HL-60 (cell line): Measurements from ENCODE around the gene DENND1A.

Source experiments
- DNase-seq, 2 experiments: peaks; one replicate each; pipeline ENCODE4 v3.0.0-alpha.2; 2010 to 2020; ENCODE audit warnings: low read depth in 1 of 2, low spot score in 1 of 2
- H3K27ac ChIP-seq: fragments of 250-450 bp; sonication (Bioruptor Pico); replicated peaks from 2 replicates; pipeline ENCODE4 v1.5.1; 2020; ENCODE audit warnings: mild to moderate bottlenecking, moderate library complexity
- H3K27me3 ChIP-seq: fragments of 250-450 bp; sonication (Bioruptor Pico); 2 replicates; pipeline ENCODE4 v1.5.1; 2021; ENCODE audit warnings: mild to moderate bottlenecking, moderate library complexity; ENCODE audit not compliant: insufficient read depth, poor library complexity, severe bottlenecking
- H3K4me3 ChIP-seq: replicated peaks from 2 replicates; pipeline ENCODE4 v1.5.1; 2011; ENCODE audit warnings: mild to moderate bottlenecking, control low read depth, low read length; ENCODE audit not compliant: insufficient read depth
- GABPA ChIP-seq: IDR thresholded peaks from 2 replicates; pipeline ENCODE4 v1.6.1; 2012; ENCODE audit warnings: low read depth
- POLR2AphosphoS5 ChIP-seq: IDR thresholded peaks from 2 replicates; pipeline ENCODE4 v1.6.1; 2012; ENCODE audit warnings: low read depth
- REST ChIP-seq: IDR thresholded peaks from 2 replicates; pipeline ENCODE4 v1.6.1; 2012; ENCODE audit warnings: low read depth; ENCODE audit not compliant: insufficient replicate concordance
- SPI1 ChIP-seq: IDR thresholded peaks from 2 replicates; pipeline ENCODE4 v1.6.1; 2012; ENCODE audit warnings: low read depth, mild to moderate bottlenecking, borderline replicate concordance
- TF ChIP-seq, protein P1 (sequence below): IDR thresholded peaks from one replicate; pipeline ENCODE4 v1.5.1; 2011; ENCODE audit warnings: low read length, control low read depth, inconsistent platforms; ENCODE audit not compliant: insufficient read depth

The DENND1A gene

GRCh38 chr9:123679330-123679987 lies 250.5 kb downstream of the DENND1A start:
- H3K27me3 ChIP-seq, result no peaks in the 10 kb centered on the region
- peak in 1 of 2 experiments; percentile 9 for DNase-seq
- TF ChIP-seq REST (no peak), POLR2AphosphoS5 (no peak), SPI1 (no peak), GABPA (no peak)
- TF ChIP-seq, protein P1, sequence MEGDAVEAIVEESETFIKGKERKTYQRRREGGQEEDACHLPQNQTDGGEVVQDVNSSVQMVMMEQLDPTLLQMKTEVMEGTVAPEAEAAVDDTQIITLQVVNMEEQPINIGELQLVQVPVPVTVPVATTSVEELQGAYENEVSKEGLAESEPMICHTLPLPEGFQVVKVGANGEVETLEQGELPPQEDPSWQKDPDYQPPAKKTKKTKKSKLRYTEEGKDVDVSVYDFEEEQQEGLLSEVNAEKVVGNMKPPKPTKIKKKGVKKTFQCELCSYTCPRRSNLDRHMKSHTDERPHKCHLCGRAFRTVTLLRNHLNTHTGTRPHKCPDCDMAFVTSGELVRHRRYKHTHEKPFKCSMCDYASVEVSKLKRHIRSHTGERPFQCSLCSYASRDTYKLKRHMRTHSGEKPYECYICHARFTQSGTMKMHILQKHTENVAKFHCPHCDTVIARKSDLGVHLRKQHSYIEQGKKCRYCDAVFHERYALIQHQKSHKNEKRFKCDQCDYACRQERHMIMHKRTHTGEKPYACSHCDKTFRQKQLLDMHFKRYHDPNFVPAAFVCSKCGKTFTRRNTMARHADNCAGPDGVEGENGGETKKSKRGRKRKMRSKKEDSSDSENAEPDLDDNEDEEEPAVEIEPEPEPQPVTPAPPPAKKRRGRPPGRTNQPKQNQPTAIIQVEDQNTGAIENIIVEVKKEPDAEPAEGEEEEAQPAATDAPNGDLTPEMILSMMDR, result no peak
- H3K27ac ChIP-seq, result peak overlapping the region; percentile 10
- no peak overlapping the region for H3K4me3 ChIP-seq

DNA sequence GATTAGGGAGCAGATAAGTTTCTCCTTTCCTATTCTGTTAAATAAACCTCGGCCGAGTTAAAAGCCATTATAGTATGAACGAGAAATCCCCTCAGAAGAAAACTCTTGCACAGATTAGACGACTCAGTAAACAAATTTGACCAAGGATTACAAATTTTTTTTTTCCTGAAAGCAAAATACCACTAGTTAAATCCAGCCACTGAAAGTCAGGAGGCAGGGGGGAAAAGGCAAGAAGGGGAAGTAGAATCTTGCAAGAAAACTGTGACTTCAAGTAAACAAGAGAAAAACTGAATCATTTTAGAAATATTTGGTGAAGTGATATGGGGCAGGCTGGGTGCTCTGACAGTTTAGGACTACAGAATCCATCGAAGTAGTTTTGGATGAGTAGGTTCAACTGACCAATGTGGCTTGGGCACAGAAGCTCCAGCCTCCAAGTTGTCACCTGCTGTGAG lies 251.0 kb downstream of the DENND1A start:
- Histone ChIP-seq H3K27me3 (no peaks in the 10 kb centered on the region), H3K4me3 (no peak overlapping the region), H3K27ac (peak overlapping the region; percentile 10)
- no peak for TF ChIP-seq GABPA
- TF ChIP-seq SPI1, result peak; percentile 41; the same call in 1 of the 2 replicates
- no peak for TF ChIP-seq POLR2AphosphoS5
- TF ChIP-seq, protein P1, result no peak
- no peak for TF ChIP-seq REST
- peak in 1 of 2 experiments; percentile 23 for DNase-seq

- H3K4me3 ChIP-seq, result no peak overlapping the region
- no peak for TF ChIP-seq REST
- TF ChIP-seq SPI1, result no peak
- TF ChIP-seq, protein P1, result no peak
- no peak for TF ChIP-seq POLR2AphosphoS5
- TF ChIP-seq GABPA, result no peak
- H3K27ac ChIP-seq, result no peak overlapping the region
- DNase-seq, result no peak
- no peaks in the 10 kb centered on the region for H3K27me3 ChIP-seq
These were observed 251.7 kb downstream of the DENND1A start for GRCh38 chr9:123678038-123678877.
